Astrocyte of the cerebellum (primary cell): ENCODE data around the gene NLGN1.
A peak's percentile ranks its signal among the peaks of the same experiment; 100 is the strongest.

Experiments used
- DNase-seq: peaks from one replicate; pipeline ENCODE4 v3.0.0-alpha.2; 2011; ENCODE audit warnings: low read depth
- H3K4me3 ChIP-seq: 2 replicates; pipeline ENCODE4 v1.5.1; 2011; ENCODE audit warnings: mild to moderate bottlenecking, low read depth, low read length, moderate library complexity
- CTCF ChIP-seq: IDR thresholded peaks from 2 replicates; pipeline ENCODE4 v1.5.1; 2012; ENCODE audit warnings: low read length, low read depth, moderate library complexity, mild to moderate bottlenecking; ENCODE audit errors: missing control alignments
- in situ Hi-C: cut with HindIII; loops from 2 replicates; pipeline ENCODE4 v1.10.0; 2017; ENCODE audit warnings: low sequenced_read_pairs

NLGN1 gene

GRCh38 chr3:173993299-173993698 lies 595.8 kb downstream of the NLGN1 start:
- peak; percentile 42 for DNase-seq
- peak; percentile 43 for TF ChIP-seq CTCF
- in situ Hi-C loops, result no loop called here
- H3K4me3 ChIP-seq, result no peak overlapping the region

DNA sequence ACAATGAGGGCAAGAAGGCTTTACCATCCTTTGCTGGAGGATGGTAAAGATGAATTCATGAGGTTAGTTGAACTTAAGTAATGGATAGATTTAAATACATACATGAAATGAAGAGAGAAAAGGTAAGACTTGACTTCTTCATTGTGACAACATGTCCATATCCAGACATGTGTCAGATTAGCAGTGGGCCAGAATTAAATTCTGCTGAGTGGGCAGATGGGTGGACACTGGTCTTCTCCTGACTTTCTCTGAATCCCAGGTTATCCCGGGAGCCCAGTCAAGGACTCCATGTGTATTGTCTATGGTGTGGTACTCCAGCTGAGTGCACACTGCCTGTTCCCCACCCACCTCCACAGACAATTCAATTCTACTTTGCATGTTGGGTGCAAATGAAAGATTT lies 603.1 kb downstream of the NLGN1 start:
- no peak overlapping the region for H3K4me3 ChIP-seq
- in situ Hi-C loops, result no loop called here

GRCh38 chr3:174002543-174002942 lies 605.0 kb downstream of the NLGN1 start:
- no peak for DNase-seq
- in situ Hi-C loops, result no loop called here
- no peak for TF ChIP-seq CTCF
- H3K4me3 ChIP-seq, result no peak overlapping the region

More for the DNA sequence above, 603.1 kb downstream of the NLGN1 start:
- TF ChIP-seq CTCF, result no peak
- no peak for DNase-seq

DNA sequence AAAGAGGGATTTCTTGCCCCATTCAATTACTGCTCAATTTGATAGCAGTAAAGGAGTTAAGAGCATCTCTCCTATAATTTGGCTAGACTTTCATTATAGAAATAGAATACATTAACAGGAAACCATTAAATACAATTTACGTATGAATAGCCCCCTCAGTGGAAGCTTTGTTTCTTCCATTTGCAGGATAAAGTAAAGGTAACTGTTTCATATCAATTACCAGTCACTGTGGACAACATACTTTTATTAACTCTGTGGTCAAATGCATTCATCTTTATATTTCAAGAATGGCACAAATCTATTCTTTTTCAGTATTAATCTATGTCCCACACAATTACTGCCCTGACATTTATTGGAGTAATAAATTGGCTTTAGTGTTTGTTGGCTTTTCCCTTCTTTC lies 613.4 kb downstream of the NLGN1 start:
- H3K4me3 ChIP-seq, result no peak overlapping the region
- TF ChIP-seq CTCF, result no peak
- DNase-seq, result no peak
- in situ Hi-C loops, result no loop called here

DNA sequence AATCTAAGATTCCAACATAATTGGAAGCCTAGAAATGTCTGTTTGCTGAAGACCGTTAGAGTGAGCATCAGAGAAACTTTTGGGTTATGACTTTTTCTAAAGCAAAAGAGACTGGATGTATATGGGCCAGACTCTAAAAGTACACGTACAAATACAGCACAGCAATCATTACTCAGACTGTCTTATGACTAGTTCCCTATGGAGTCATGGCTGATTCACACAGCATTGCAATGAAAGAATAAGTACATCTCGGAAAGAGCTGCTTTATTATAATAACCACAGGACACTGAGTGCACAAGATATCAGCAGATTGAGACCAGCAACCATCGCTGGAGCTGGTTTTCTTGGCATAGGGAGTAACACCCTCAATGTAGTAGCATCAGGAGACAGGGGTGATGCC lies 618.6 kb downstream of the NLGN1 start:
- in situ Hi-C loops, result no loop called here
- no peak for TF ChIP-seq CTCF
- peak; percentile 22 for DNase-seq
- H3K4me3 ChIP-seq, result no peak overlapping the region

- DNase-seq, result no peak
- TF ChIP-seq CTCF, result no peak
- in situ Hi-C loops, result no loop called here
- no peak overlapping the region for H3K4me3 ChIP-seq
Observed at GRCh38 chr3:174020156-174020555, 622.6 kb downstream of the NLGN1 start.

- no peak overlapping the region for H3K4me3 ChIP-seq
- no peak for DNase-seq
- in situ Hi-C loops, result no loop called here
- no peak for TF ChIP-seq CTCF
Observed at GRCh38 chr3:174023421-174023820, 625.9 kb downstream of the NLGN1 start.
